GM21528 (cell line): Measurements from ENCODE around the gene NDUFB5.

ENCODE experiments used
- ATAC-seq: cut with Tn5 transposase; IDR thresholded peaks from one replicate; pipeline ENCODE4 v1.9.1; 2021; ENCODE audit warnings: mild to moderate bottlenecking, moderate library complexity; ENCODE audit not compliant: unreplicated experiment, low FRiP score

Gene NDUFB5

GRCh38 chr3:179604321-179605078, at the start of gene NDUFB5, which contains the start of gene MRPL47:
Gene NDUFB5 (plus strand): TSS chr3:179604794. CDS start chr3:179604816, 22 bp downstream.
Gene MRPL47 (minus strand): TSS chr3:179604638. CDS start chr3:179604624, 14 bp downstream.
- peak; percentile 96 for ATAC-seq

GRCh38 chr3:179558742-179559364, 45.7 kb upstream of the NDUFB5 start:
- no peak for ATAC-seq

GRCh38 chr3:179560791-179561190, 43.8 kb upstream of the NDUFB5 start:
- no peak for ATAC-seq

- ATAC-seq: peak; percentile 96
These were observed 41.9 kb upstream of the NDUFB5 start, which contains the start of gene ACTL6A for GRCh38 chr3:179562591-179563270. Gene ACTL6A (plus strand): TSS chr3:179562926. CDS start chr3:179563093, 167 bp downstream.

- ATAC-seq: peak; percentile 51
These were observed 41.3 kb upstream of the NDUFB5 start for GRCh38 chr3:179563271-179563783.

- no peak for ATAC-seq
These were observed 39.1 kb upstream of the NDUFB5 start for GRCh38 chr3:179565496-179565895.

- ATAC-seq: no peak
These were observed 23.6 kb upstream of the NDUFB5 start for GRCh38 chr3:179580992-179581391.

- no peak for ATAC-seq
These were observed 15.5 kb upstream of the NDUFB5 start for GRCh38 chr3:179589143-179589542.

GRCh38 chr3:179590669-179591068, 13.9 kb upstream of the NDUFB5 start:
- ATAC-seq: no peak

- no peak for ATAC-seq
These were observed 13.3 kb upstream of the NDUFB5 start for GRCh38 chr3:179591313-179591712.

- ATAC-seq: no peak
These were observed 5.1 kb upstream of the NDUFB5 start for GRCh38 chr3:179599531-179599930.

- no peak for ATAC-seq
These were observed 1.3 kb upstream of the NDUFB5 start for GRCh38 chr3:179603321-179603720.

GRCh38 chr3:179603831-179604230, 763 bp upstream of the NDUFB5 start:
- ATAC-seq: no peak

GRCh38 chr3:179606534-179607085, 2.0 kb downstream of the NDUFB5 start:
- ATAC-seq: peak; percentile 24

GRCh38 chr3:179608931-179609720, 4.5 kb downstream of the NDUFB5 start:
- ATAC-seq: peak; percentile 53

GRCh38 chr3:179610066-179610465, 5.5 kb downstream of the NDUFB5 start:
- ATAC-seq: no peak

GRCh38 chr3:179613807-179614206, 9.2 kb downstream of the NDUFB5 start:
- no peak for ATAC-seq

GRCh38 chr3:179615458-179616173, 11.0 kb downstream of the NDUFB5 start:
- ATAC-seq: no peak

- no peak for ATAC-seq
These were observed 17.4 kb downstream of the NDUFB5 start for GRCh38 chr3:179622023-179622422.
